ENCODE results near the gene OR52E1. TPM values are rescaled to one million over a fixed set of nuclear protein-coding genes. Genes with fewer than 3 reads are reported as not detected.

Gene OR52E1
- total and polyA plus RNA-seq, 9 of the 15 experiments (the other 6 are each of a cell fraction or from before 2014, with no cell fraction given) = not detected

DNA sequence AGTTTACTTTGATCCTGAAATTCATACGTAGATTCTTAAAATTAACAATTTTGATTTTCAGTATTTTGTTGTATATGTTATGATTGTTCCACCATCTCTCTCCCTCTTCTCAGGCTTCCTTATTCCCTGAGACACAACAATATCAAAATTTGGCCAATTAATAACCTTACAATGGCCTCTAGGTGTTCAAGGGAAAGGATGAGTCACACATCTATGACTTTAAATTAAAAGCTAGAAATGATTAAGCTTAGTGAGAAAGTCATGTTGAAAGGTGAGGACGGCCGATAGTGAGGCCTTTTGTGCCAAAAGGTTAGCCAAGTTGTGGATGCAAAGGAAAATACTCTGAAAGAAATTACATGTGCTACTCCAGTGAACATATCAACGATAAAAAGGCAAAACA is 28.5 kb upstream of the OR52E1 start (continued):
- TF ChIP-seq, protein P1, sequence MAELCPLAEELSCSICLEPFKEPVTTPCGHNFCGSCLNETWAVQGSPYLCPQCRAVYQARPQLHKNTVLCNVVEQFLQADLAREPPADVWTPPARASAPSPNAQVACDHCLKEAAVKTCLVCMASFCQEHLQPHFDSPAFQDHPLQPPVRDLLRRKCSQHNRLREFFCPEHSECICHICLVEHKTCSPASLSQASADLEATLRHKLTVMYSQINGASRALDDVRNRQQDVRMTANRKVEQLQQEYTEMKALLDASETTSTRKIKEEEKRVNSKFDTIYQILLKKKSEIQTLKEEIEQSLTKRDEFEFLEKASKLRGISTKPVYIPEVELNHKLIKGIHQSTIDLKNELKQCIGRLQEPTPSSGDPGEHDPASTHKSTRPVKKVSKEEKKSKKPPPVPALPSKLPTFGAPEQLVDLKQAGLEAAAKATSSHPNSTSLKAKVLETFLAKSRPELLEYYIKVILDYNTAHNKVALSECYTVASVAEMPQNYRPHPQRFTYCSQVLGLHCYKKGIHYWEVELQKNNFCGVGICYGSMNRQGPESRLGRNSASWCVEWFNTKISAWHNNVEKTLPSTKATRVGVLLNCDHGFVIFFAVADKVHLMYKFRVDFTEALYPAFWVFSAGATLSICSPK (IDR thresholded peaks at IDR 0.05; ENCODE audit: borderline replicate concordance) = no peak
- TF ChIP-seq, protein P2, sequence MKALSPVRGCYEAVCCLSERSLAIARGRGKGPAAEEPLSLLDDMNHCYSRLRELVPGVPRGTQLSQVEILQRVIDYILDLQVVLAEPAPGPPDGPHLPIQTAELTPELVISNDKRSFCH (CRISPR knock-in tag; IDR thresholded peaks at IDR 0.05) = no peak
- TF ChIP-seq, protein P2 (tag; IDR thresholded peaks at IDR 0.05) = no peak
- TF ChIP-seq MAZ (CRISPR knock-in tag; conservative IDR thresholded peaks at IDR 0.05 in 1 of 2, IDR thresholded peaks at IDR 0.05 in 1 of 2) = no peak
- TF ChIP-seq TOE1 (IDR thresholded peaks at IDR 0.05; ENCODE audit: borderline replicate concordance) = no peak
- TF ChIP-seq TOE1 (CRISPR knock-in tag; IDR thresholded peaks at IDR 0.05; ENCODE audit: borderline replicate concordance, low read depth) = no peak
- TF ChIP-seq BCOR (IDR thresholded peaks at IDR 0.05) = no peak
- no peak for TF ChIP-seq HNRNPUL1 (IDR thresholded peaks at IDR 0.05; ENCODE audit: low read length)
- no peak for TF ChIP-seq DPF2 (IDR thresholded peaks at IDR 0.05)
- TF ChIP-seq SP2 (IDR thresholded peaks at IDR 0.05; ENCODE audit: extremely low read depth, low read depth, low read length, poor library complexity, severe bottlenecking) = no peak
- no peak for TF ChIP-seq NR2C1 (IDR thresholded peaks at IDR 0.05)
- no peak for TF ChIP-seq NR2C1 (tag; IDR thresholded peaks at IDR 0.05)
- no peak for TF ChIP-seq ZNF324 (CRISPR knock-in tag; IDR thresholded peaks at IDR 0.05)
- no peak for TF ChIP-seq NONO (IDR thresholded peaks at IDR 0.05; ENCODE audit: low read depth in 2 of 2, low read length in 1 of 2)
- TF ChIP-seq MIER1 (IDR thresholded peaks at IDR 0.05; ENCODE audit: low read depth) = no peak
